H1 (cell line): ENCODE data around the gene ARHGEF38.

Source experiments
- CBX5 ChIP-seq: fragments of 300-800, 300-1000 bp; sonication (generic); IDR thresholded peaks from 2 replicates; pipeline ENCODE4 v1.7.1; 2016; ENCODE audit warnings: antibody characterized with exemption, low read length, low read depth
- CEBPB ChIP-seq: IDR thresholded peaks from 2 replicates; pipeline ENCODE4 v1.6.1; 2012; ENCODE audit warnings: low read depth, low read length
- FOSL1 ChIP-seq: IDR thresholded peaks from 2 replicates; pipeline ENCODE4 v1.6.1; 2011; ENCODE audit warnings: mild to moderate bottlenecking, low read depth, low read length, moderate library complexity; ENCODE audit not compliant: insufficient read depth
- GTF2F1 ChIP-seq: IDR thresholded peaks from 2 replicates; pipeline ENCODE4 v1.6.1; 2012; ENCODE audit warnings: low read depth, low read length, improper control_type of control experiment, borderline replicate concordance
- KDM1A ChIP-seq: fragments of 200-600, 300-600 bp; sonication (generic); IDR thresholded peaks from 2 replicates; pipeline ENCODE4 v1.7.1; 2016; ENCODE audit warnings: mild to moderate bottlenecking, low read length, borderline replicate concordance
- POLR2A ChIP-seq, 2 experiments: IDR thresholded peaks; 1 replicate in 1 of 2; 2 replicates in 1 of 2; pipeline ENCODE4 v1.6.1; 2011; ENCODE audit warnings: low read depth in 2 of 2, low read length in 2 of 2, mild to moderate bottlenecking in 2 of 2; ENCODE audit errors: control extremely low read depth in 1 of 2
- POLR2AphosphoS5 ChIP-seq: IDR thresholded peaks from 2 replicates; pipeline ENCODE4 v1.6.1; 2011; ENCODE audit warnings: low read depth, low read length
- SIRT6 ChIP-seq: IDR thresholded peaks from one replicate; pipeline ENCODE4 v1.7.1; 2012; ENCODE audit warnings: low read length, inconsistent platforms
- SUZ12 ChIP-seq: fragments of 200-600 bp; sonication (generic); IDR thresholded peaks from 2 replicates; pipeline ENCODE4 v1.6.1; 2012; ENCODE audit warnings: mild to moderate bottlenecking, inconsistent platforms, low read length, moderate library complexity, mixed read lengths
- TF ChIP-seq, protein P1 (sequence below): IDR thresholded peaks from 2 replicates; pipeline ENCODE4 v1.6.1; 2012; ENCODE audit warnings: inconsistent platforms
- TF ChIP-seq, protein P2 (sequence below), 3 experiments: IDR thresholded peaks; 1 replicate in 2 of 3; 2 replicates in 1 of 3; pipeline versions ENCODE4 v1.5.1 to v1.6.1; 2011; ENCODE audit warnings: low read length in 3 of 3, mild to moderate bottlenecking in 3 of 3, inconsistent platforms in 2 of 3, low read depth in 1 of 3, moderate library complexity in 1 of 3; ENCODE audit not compliant: insufficient read depth in 1 of 3; ENCODE audit errors: control extremely low read depth in 1 of 3

DNA sequence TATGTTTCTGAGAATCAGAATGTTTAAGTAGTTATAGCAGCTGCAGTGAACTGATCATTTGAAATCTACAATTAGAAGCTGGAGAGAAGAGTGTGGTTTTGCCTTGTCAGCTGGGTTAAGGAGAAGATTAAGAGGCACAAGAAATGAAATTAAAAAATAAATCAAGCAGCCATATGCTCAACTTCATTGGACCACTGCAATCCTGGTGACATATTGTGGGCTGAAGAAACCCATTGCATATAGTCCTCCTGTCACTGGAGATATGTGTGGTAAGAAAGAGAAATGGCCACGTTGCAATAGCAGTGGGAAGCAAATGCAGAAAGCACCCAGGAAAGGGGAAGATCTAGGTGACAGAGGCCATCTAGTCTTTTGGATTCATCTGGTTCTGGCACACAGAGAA lies 93.0 kb downstream of the ARHGEF38 start:
- TF ChIP-seq POLR2AphosphoS5: no peak
- no peak for TF ChIP-seq GTF2F1
- TF ChIP-seq, protein P1, sequence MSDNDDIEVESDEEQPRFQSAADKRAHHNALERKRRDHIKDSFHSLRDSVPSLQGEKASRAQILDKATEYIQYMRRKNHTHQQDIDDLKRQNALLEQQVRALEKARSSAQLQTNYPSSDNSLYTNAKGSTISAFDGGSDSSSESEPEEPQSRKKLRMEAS: no peak
- TF ChIP-seq, protein P2, sequence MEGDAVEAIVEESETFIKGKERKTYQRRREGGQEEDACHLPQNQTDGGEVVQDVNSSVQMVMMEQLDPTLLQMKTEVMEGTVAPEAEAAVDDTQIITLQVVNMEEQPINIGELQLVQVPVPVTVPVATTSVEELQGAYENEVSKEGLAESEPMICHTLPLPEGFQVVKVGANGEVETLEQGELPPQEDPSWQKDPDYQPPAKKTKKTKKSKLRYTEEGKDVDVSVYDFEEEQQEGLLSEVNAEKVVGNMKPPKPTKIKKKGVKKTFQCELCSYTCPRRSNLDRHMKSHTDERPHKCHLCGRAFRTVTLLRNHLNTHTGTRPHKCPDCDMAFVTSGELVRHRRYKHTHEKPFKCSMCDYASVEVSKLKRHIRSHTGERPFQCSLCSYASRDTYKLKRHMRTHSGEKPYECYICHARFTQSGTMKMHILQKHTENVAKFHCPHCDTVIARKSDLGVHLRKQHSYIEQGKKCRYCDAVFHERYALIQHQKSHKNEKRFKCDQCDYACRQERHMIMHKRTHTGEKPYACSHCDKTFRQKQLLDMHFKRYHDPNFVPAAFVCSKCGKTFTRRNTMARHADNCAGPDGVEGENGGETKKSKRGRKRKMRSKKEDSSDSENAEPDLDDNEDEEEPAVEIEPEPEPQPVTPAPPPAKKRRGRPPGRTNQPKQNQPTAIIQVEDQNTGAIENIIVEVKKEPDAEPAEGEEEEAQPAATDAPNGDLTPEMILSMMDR (IDR thresholded peaks at IDR 0.05; ENCODE audit: control extremely low read depth in 1 of 3, insufficient read depth in 1 of 3, low read depth in 1 of 3, low read length in 3 of 3): no peak
- no peak for TF ChIP-seq FOSL1
- TF ChIP-seq SIRT6: no peak
- no peak for TF ChIP-seq CEBPB
- no peak for TF ChIP-seq KDM1A
- TF ChIP-seq CBX5: no peak
- no peak for TF ChIP-seq POLR2A (IDR thresholded peaks at IDR 0.05; ENCODE audit: control extremely low read depth in 1 of 2, low read depth in 2 of 2, low read length in 2 of 2)
- no peak for TF ChIP-seq SUZ12
